HG03558 (cell line): ENCODE results near the gene NPSR1.

ENCODE experiments used
- ATAC-seq: cut with Tn5 transposase; IDR thresholded peaks from one replicate; pipeline ENCODE4 v1.9.1; 2021; ENCODE audit warnings: moderate number of reproducible peaks; ENCODE audit not compliant: unreplicated experiment; ENCODE audit errors: extremely low read depth

Gene NPSR1

DNA sequence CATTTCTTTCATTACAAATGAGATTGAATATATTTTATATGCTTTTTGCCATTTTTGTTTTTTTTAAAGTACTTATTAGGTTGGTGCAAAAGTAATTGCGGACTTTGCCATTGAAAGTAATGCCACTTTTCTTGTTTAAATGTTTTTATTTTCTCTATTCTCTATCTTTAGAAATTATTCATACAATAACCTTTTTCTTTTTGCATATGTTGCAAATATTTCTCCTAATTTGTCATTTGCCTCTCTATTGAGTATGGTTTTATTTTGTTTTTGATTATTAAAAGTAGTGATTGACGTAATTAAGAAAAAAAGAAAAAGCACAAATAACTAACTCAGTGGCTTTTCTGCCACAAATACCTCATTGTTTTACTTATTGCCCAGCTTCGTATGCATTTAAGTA is 172.4 kb downstream of the NPSR1 start:
- ATAC-seq, result no peak

DNA sequence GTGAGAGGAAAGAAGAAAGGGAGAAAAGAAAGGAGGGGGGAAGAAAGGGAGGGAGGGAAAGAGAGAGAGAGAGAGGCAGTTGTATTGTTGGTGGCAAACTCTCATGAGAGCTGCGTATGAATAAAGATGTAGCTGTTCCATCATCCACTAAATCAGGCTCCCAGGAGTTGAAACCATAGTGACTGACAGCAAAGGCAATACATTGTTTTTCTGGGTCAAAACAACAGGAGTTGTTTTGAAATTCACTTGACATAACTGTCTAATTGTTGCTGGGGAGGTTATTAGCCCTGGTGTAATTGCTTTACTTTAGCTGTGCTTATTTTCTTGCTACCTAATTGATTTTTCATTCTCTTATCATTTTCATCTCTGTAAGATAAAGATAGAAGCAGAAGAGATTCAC is 173.4 kb downstream of the NPSR1 start:
- ATAC-seq, result no peak

GRCh38 chr7:34832020-34832419 is 174.0 kb downstream of the NPSR1 start:
- no peak for ATAC-seq

- no peak for ATAC-seq
These were observed 178.0 kb downstream of the NPSR1 start for GRCh38 chr7:34835901-34836600.

GRCh38 chr7:34837316-34837715 is 179.3 kb downstream of the NPSR1 start:
- no peak for ATAC-seq

DNA sequence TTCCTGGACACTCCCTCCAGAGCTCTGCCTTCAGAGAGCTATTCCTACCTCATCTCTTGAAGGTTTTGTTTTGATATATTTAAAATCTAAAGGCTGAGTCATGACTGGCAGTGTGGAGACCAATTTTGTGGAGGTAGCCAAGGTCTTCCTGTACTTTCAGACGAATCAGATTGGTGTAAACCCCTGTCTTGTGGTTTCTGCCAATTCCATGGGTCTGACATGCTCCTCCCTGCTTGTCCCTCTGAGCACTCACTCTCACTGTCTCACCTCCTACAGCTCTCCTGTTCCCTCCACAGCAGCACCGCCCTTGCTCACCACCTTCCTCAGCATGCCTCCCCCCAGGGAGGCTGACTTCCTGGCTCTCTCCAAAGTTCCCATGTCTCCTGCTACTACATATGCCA is 179.8 kb downstream of the NPSR1 start:
- no peak for ATAC-seq

- no peak for ATAC-seq
These were observed 180.3 kb downstream of the NPSR1 start for GRCh38 chr7:34838329-34838728.

DNA sequence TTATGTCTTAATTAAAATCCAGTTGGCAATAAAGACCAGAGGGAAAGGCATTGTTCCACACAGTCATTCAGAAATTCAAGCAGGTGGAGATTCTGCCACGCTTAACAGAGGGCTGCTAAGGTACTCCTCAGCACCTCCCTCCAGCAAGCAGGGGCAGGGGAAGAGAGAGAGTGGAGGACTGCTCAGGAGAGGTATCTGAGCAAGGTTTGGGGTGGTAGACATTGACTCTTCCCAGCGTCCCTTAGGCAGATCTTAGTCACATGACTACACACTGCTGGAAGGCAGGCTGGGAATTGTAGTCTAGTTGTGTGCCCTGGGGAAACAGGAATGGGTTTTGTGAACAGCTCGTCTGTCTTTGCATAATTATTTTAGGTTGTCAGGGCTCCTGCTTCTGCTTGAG is 181.6 kb downstream of the NPSR1 start:
- no peak for ATAC-seq

DNA sequence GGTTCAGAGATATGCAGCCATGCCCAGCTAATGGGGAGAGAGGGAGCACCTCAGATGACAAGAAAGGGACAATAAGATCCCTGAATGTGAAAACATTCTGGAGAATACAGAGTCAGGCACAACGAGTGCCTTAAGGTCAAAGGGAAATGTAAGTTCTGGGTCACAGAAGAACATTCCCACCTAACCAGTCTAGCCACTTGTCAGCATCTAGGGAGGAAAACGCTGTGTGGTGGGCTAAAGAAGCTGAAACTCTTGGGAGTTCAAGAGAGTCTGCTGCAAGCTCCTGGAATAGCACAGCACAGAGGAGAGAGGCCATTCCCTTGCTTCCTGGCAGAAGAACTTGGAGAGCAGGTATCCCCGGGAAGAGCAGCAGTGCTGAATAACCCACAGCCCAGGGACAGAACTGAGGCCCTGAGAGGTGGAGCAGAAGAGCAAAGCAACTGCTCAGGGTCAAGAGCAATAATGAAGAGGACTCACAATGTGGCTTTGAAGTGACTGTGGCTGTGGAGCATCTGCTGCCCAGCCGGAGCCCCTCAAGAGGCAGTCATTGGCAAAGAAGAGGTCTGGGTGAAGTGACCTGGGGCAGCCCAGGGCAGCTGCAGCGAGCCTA is 182.3 kb downstream of the NPSR1 start:
- no peak for ATAC-seq

GRCh38 chr7:34841326-34841725 is 183.3 kb downstream of the NPSR1 start:
- no peak for ATAC-seq

- no peak for ATAC-seq
These were observed 184.8 kb downstream of the NPSR1 start for GRCh38 chr7:34842782-34843181.

GRCh38 chr7:34844406-34844805 is 186.4 kb downstream of the NPSR1 start:
- ATAC-seq, result no peak

DNA sequence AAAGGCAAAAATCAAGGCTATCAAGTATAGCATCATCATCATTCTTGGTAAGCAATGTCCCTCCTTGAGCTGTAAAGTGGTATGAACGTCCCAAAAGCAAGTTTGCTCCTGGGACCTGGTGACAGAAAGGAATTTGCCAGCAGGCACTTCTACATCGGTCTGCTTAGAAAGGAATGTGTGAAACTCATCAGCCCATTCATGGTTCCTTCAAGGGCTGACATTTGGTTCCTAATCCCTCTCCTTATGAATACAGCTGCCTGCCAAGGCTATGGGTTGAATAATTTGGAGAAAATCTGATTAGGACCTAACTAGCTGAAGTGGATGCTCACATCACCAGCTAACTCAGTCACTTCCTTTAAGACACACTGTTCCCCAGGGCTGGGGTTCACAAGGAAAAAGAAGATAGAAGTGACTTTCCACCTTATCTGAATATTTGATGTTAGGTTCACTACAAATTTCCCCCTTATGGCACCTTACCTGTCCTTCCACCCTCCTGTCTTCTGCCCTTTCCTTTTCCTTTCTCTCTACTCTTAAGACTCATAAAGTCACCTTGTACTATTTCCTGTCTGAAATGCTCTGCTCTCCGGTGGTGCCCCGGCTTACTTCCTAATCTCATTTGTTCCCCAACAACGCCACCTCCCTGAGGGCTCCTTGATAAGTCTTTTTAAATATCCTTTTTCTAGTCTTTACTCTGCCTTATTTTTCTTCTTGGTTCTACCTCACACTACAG is 187.1 kb downstream of the NPSR1 start:
- no peak for ATAC-seq

- no peak for ATAC-seq
These were observed 187.8 kb downstream of the NPSR1 start for GRCh38 chr7:34845666-34846361.

- no peak for ATAC-seq
These were observed 189.0 kb downstream of the NPSR1 start for GRCh38 chr7:34846976-34847375.

- no peak for ATAC-seq
These were observed 190.7 kb downstream of the NPSR1 start for GRCh38 chr7:34848670-34849069.

- no peak for ATAC-seq
These were observed 191.3 kb downstream of the NPSR1 start for GRCh38 chr7:34849163-34849960.

DNA sequence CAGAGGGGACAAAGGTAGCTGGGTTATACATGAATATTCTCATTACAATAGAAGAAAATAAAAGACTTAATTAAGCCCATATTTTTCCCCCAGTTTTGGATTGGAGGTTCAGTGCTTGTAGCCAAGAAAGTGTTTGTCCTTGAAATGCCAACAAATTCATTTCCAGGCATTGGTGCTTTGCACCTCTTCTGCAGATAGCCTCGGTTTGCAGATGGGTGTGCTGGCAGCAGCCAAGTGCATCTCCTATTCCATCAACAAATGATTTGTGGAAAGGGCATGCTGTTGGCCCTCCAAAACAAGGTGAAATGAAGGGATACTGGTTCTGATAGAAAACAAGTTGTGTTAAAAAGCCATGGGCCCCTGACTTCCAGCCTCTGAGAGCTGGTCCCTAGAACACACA is 192.0 kb downstream of the NPSR1 start:
- no peak for ATAC-seq

DNA sequence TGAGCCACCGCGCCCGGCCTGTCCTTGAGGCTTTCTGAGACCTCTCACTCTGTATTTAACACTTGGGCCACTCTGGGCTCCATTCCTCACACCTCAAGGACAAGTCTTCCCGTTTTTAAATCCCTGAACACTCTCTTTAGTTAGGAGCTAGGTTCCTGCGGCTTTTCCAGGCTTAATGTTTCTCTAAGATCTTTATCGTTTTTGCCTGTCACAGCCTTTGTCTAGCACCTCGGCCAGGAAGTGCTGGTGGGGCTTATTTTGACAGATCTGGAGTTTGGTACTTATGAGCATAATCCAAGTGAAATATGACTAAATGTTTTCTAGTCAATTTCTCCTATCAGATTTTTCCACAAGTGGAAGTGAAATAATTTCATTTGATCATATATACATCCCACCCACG is 192.7 kb downstream of the NPSR1 start:
- no peak for ATAC-seq

DNA sequence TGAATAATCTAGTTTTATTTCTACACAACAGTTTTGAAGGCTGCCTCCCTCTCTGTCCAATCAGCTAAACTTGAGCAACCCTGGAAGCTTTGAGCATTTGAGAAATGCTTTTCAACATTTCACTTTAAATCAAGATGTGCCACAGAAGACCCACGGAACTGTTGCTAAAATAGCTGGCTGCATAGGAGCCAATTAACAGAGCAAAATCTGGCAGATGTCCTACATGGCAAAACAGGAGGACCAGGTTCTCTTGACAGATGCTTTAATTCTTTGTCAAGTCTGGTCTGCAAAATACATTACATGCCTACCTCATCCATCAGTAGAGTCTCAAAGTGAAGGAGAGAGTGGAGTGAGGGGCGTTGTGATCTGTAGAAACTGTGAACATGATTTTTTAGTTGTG is 193.4 kb downstream of the NPSR1 start:
- no peak for ATAC-seq
